ENCODE measurements around the gene B3GAT1.

B3GAT1 gene

DNA sequence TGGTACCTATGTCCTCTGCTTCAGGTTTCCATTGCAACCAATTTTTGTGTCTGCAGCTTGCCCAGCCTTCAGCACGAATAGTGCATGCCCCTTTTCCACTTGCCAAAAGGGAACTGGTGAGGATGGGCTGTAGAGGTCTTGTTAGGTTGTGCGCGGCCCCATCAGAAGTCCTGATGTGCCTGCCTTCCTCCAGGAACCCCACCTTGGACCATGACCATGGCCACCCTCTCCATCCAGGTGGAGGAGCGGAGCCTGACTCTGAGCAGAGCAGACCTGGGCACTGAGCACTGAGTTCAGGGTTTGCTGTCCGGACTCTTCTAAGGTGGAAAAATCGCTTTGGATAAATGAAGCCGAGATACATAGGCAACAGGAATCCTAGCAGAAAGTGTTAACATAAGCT is 73.4 kb downstream of the B3GAT1 start:
- DNase-seq (ENCODE audit: insufficient read length, low spot score), result no peak
- no peak for FAIRE-seq
- TF ChIP-seq POLR2A (IDR thresholded peaks at IDR 0.05; ENCODE audit: low read depth, low read length), result no peak
- TF ChIP-seq SPI1 (IDR thresholded peaks at IDR 0.05; ENCODE audit: low read depth, low read length), result no peak
- TF ChIP-seq POLR2AphosphoS5 (IDR thresholded peaks at IDR 0.05; ENCODE audit: low read depth, low read length), result no peak
- TF ChIP-seq PAX5 (IDR thresholded peaks at IDR 0.05; ENCODE audit: insufficient read depth, low read length, severe bottlenecking), result no peak
- TF ChIP-seq POU2F2 (IDR thresholded peaks at IDR 0.05; ENCODE audit: low read depth, low read length), result no peak
- no peak for TF ChIP-seq TAF1 (IDR thresholded peaks at IDR 0.05; ENCODE audit: low read depth, low read length)

DNA sequence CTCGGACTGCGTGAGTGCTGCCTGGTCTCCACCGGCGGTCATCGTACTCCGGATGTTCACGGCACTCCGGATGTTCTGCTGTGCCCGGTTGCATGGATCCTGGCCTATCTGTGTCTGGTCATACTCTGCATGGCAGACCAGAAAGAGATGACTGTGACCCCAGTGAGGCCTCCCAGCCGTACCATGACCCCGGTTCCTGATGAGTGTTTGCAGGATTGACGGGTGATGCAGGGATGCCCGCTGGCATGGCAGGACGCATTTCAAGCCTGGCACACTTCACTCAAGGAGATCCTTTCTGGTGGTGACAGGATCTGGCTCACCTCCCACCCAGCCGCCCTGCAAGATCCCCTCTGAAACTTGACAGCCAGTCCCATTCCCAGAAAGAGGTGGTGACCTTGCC is 74.0 kb downstream of the B3GAT1 start:
- no peak for DNase-seq (ENCODE audit: insufficient read length, low spot score)
- TF ChIP-seq POU2F2 (IDR thresholded peaks at IDR 0.05; ENCODE audit: low read depth, low read length), result no peak
- no peak for TF ChIP-seq POLR2A (IDR thresholded peaks at IDR 0.05; ENCODE audit: low read depth, low read length)
- no peak for TF ChIP-seq SPI1 (IDR thresholded peaks at IDR 0.05; ENCODE audit: low read depth, low read length)
- TF ChIP-seq TAF1 (IDR thresholded peaks at IDR 0.05; ENCODE audit: low read depth, low read length), result no peak
- no peak for FAIRE-seq

DNA sequence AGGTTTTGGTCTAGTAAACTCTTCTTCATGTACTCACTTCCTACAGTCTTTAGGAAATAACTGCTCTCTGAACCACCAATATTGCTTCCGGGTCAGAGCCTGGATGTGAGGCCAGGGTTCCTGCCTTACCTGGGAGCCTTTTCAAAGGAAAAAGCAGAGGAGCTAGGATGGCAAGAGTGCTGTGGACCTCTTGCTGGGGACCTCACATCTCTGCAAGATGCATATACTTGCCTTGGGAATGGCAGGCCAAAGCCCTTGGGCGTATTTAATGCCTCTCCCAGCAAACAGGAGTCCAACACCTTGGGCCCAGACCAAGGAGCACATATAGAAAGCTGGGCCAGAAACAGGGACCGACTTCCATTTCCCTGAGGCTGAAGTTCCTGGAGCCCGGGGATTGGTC is 75.0 kb downstream of the B3GAT1 start:
- FAIRE-seq (no peak), DNase-seq (ENCODE audit: insufficient read length, low spot score) (no peak)
- TF ChIP-seq POLR2A (IDR thresholded peaks at IDR 0.05; ENCODE audit: low read depth, low read length) (no peak), POU2F2 (IDR thresholded peaks at IDR 0.05; ENCODE audit: low read depth, low read length) (no peak), POLR2AphosphoS5 (IDR thresholded peaks at IDR 0.05; ENCODE audit: low read depth, low read length) (no peak), PAX5 (IDR thresholded peaks at IDR 0.05; ENCODE audit: insufficient read depth, low read length, severe bottlenecking) (no peak), TAF1 (IDR thresholded peaks at IDR 0.05; ENCODE audit: low read depth, low read length) (no peak), SPI1 (IDR thresholded peaks at IDR 0.05; ENCODE audit: low read depth, low read length) (no peak)

DNA sequence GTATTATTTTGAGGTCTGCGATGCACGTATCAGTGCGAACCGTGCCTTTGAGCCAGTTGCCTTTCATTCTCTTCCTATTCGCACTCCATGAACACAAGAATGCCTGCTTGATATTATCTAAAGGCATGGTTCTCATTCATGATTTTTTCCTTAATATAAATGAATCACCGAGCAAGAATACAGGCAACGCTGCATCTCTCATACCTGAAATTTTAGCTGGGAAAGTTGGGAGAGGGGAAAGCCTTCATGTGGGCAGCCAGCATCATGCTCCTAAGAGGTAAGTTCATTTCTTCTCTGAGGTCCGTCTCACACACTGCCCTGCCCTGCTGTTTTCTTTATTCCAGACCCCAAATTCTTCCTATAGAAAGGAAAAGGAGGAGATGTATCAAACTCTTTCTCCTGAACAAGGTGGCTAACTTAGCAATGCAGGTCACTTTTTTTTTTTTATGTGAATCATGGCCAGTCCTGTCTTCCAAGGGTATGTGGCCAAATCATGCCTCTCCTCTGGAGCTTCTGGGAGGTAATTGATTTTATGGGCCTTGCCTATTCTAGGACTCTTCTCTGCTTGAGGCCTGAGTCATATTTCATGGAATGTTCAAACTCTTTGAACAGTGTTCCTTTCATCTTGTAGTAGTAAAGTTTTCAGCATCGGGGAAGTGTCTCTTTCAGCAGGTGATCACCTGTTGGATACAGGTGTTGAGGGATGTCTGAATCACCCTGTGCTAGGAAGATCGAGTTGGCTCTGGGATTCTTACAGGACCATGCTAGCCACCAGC is 77.1 kb downstream of the B3GAT1 start:
- no peak for DNase-seq (ENCODE audit: insufficient read length, low spot score)
- TF ChIP-seq PAX5 (IDR thresholded peaks at IDR 0.05; ENCODE audit: insufficient read depth, low read length, severe bottlenecking) (no peak), POU2F2 (IDR thresholded peaks at IDR 0.05; ENCODE audit: low read depth, low read length) (no peak), SPI1 (IDR thresholded peaks at IDR 0.05; ENCODE audit: low read depth, low read length) (no peak), POLR2AphosphoS5 (IDR thresholded peaks at IDR 0.05; ENCODE audit: low read depth, low read length) (no peak), POLR2A (IDR thresholded peaks at IDR 0.05; ENCODE audit: low read depth, low read length) (no peak), TAF1 (IDR thresholded peaks at IDR 0.05; ENCODE audit: low read depth, low read length) (no peak)
- FAIRE-seq, result no peak

DNA sequence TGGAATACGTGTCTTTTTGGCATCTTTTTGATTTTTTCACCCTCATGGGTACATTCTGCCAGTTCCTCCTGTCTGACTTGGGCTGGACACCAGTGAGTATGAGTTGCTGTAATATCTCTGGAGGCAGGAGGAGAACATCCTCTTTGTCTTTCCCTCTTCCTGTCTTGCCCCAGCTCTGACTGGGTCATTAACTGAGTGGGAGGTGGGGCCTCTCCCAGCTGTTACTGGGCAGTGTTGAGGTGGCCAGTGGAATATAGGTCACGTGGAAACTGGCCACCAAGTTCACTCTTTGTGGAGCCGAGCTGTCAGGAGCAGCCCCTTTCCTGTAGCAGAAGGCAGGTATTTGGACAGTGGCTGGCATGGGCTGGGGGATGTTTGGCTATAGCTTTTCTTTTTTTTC is 78.1 kb downstream of the B3GAT1 start:
- TF ChIP-seq POU2F2 (IDR thresholded peaks at IDR 0.05; ENCODE audit: low read depth, low read length) (no peak), PAX5 (IDR thresholded peaks at IDR 0.05; ENCODE audit: insufficient read depth, low read length, severe bottlenecking) (no peak), POLR2AphosphoS5 (IDR thresholded peaks at IDR 0.05; ENCODE audit: low read depth, low read length) (no peak)
- DNase-seq (ENCODE audit: insufficient read length, low spot score), result no peak
- no peak for FAIRE-seq

DNA sequence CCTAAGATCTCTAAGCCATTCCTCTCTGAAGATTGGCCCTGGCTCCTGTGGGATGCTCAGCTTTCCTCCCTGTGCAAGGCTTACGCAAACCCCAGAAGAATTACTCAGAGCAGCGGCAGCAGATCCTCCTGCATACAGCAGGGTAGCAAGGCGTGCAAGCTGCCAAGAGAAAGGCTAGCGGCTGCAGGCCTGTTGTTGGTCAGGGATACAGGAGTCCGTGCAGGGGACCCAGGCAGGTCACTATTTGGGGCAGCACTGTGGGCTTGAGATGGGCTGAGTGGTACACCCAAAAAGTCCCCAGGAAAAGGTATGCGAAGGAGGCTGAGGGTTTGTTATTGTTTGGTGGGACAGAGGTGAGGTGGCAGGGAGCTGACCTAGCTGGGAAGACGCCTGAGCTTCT is 78.7 kb downstream of the B3GAT1 start:
- no peak for FAIRE-seq
- no peak for TF ChIP-seq SPI1 (IDR thresholded peaks at IDR 0.05; ENCODE audit: low read depth, low read length)
- TF ChIP-seq POU2F2 (IDR thresholded peaks at IDR 0.05; ENCODE audit: low read depth, low read length), result no peak
- TF ChIP-seq PAX5 (IDR thresholded peaks at IDR 0.05; ENCODE audit: insufficient read depth, low read length, severe bottlenecking), result no peak
- no peak for TF ChIP-seq POLR2AphosphoS5 (IDR thresholded peaks at IDR 0.05; ENCODE audit: low read depth, low read length)
- TF ChIP-seq TAF1 (IDR thresholded peaks at IDR 0.05; ENCODE audit: low read depth, low read length), result no peak
- no peak for TF ChIP-seq POLR2A (IDR thresholded peaks at IDR 0.05; ENCODE audit: low read depth, low read length)
- DNase-seq (ENCODE audit: insufficient read length, low spot score), result no peak

DNA sequence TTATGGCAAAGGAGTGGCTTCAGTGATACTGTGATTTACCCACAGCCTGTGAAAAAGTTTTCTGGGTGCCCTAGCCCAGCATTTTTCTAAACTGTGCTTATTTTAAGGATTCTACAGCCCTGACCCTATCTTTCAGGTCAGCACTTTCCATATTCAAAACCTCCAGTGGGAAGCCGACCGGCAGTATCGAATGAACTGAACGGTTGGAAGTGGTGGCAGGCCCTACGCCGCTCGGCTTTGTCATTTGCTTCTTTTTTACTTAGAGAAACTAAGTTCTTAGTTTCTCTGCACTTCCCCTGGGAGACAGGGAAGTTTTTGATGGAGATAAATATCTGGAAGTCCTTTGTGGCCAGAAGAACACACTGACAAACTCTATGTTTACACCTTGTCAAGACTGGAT is 79.3 kb downstream of the B3GAT1 start:
- TF ChIP-seq PAX5 (IDR thresholded peaks at IDR 0.05; ENCODE audit: insufficient read depth, low read length, severe bottlenecking), result no peak
- no peak for TF ChIP-seq SPI1 (IDR thresholded peaks at IDR 0.05; ENCODE audit: low read depth, low read length)
- no peak for TF ChIP-seq TAF1 (IDR thresholded peaks at IDR 0.05; ENCODE audit: low read depth, low read length)
- no peak for FAIRE-seq
- no peak for DNase-seq (ENCODE audit: insufficient read length, low spot score)

DNA sequence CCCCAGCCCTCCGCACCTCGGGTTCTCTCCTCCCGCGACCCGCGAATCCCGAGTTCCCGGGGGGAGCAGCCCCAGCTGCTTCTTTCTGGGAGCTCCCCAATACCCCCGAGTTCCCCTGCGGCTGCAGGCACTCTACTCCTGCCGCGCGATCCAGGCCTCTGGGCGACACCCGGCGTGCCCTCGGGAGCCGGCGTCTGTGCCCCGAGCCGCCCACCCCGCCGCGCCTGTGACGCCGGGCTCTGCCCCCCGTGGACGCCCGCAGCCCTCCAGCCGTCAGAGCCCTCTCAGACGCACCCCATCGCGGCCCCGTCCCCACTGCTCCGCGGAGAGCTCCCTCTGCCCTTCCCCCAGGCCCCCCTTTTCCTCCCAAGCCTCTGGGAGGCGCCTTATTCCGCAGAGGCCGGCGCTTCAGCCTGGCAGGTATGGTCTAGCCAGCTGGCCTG is 79.8 kb downstream of the B3GAT1 start:
- no peak for TF ChIP-seq POLR2A (IDR thresholded peaks at IDR 0.05; ENCODE audit: low read depth, low read length)
- TF ChIP-seq PAX5 (IDR thresholded peaks at IDR 0.05; ENCODE audit: insufficient read depth, low read length, severe bottlenecking), result no peak
- TF ChIP-seq POLR2AphosphoS5 (IDR thresholded peaks at IDR 0.05; ENCODE audit: low read depth, low read length), result no peak
- no peak for TF ChIP-seq POU2F2 (IDR thresholded peaks at IDR 0.05; ENCODE audit: low read depth, low read length)
- TF ChIP-seq TAF1 (IDR thresholded peaks at IDR 0.05; ENCODE audit: low read depth, low read length), result no peak
- no peak for TF ChIP-seq SPI1 (IDR thresholded peaks at IDR 0.05; ENCODE audit: low read depth, low read length)
- FAIRE-seq (no peak), DNase-seq (ENCODE audit: insufficient read length, low spot score) (no peak)

DNA sequence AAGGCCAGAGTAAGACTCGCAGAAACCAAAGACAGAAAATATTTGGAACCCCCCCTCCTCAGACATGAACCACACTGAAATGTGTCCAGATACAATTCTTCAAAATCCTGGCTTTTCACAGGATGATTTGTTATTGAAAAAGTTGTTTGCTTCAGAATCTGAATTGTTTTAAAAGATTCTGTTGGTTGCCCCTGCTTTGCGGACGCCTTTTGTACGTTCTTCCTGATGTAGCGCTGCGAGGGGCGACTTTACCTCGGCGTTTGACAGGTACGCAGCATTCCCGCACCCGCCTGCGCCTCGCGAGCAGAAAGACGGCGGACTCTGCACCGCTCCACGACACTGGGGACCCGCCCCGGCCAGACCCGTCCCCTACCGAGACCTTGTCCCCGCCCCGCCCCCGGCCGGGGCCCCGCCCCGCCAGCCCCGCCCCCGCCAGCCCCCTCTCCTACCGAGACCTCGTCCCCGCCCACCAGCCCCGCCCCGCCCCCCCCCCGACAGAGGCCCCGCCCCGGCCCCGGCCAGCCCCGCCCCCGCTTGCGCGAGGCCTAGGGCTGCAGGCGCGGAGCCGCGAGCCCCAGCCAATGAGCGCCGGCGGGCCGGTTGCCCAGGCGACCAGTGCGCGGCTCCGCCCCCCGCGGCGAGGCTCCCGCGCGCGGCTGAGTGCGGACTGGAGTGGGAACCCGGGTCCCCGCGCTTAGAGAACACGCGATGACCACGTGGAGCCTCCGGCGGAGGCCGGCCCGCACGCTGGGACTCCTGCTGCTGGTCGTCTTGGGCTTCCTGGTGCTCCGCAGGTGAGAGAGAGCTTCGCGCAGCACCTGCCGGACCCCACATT is 80.5 kb downstream of the B3GAT1 start, which contains the start of gene GLB1L2:
Gene GLB1L2, plus strand, starts transcription at position 635 of the 835 bp plus-strand sequence. Its CDS starts 74 bp downstream, at position 709.
- FAIRE-seq (no peak), DNase-seq (ENCODE audit: insufficient read length, low spot score) (peak; percentile 66)
- no peak for TF ChIP-seq TAF1 (IDR thresholded peaks at IDR 0.05; ENCODE audit: low read depth, low read length)
- TF ChIP-seq SPI1 (IDR thresholded peaks at IDR 0.05; ENCODE audit: low read depth, low read length), result no peak
- TF ChIP-seq POLR2AphosphoS5 (IDR thresholded peaks at IDR 0.05; ENCODE audit: low read depth, low read length), result no peak
- TF ChIP-seq PAX5 (IDR thresholded peaks at IDR 0.05; ENCODE audit: insufficient read depth, low read length, severe bottlenecking), result no peak
- no peak for TF ChIP-seq POLR2A (IDR thresholded peaks at IDR 0.05; ENCODE audit: low read depth, low read length)
- TF ChIP-seq POU2F2 (IDR thresholded peaks at IDR 0.05; ENCODE audit: low read depth, low read length), result no peak
